HG03095 (cell line): ENCODE measurements around the gene APLN.

Experiments used
- ATAC-seq: cut with Tn5 transposase; IDR thresholded peaks from one replicate; pipeline ENCODE4 v1.9.1; 2021; ENCODE audit warnings: moderate library complexity; ENCODE audit not compliant: unreplicated experiment

The APLN gene

DNA sequence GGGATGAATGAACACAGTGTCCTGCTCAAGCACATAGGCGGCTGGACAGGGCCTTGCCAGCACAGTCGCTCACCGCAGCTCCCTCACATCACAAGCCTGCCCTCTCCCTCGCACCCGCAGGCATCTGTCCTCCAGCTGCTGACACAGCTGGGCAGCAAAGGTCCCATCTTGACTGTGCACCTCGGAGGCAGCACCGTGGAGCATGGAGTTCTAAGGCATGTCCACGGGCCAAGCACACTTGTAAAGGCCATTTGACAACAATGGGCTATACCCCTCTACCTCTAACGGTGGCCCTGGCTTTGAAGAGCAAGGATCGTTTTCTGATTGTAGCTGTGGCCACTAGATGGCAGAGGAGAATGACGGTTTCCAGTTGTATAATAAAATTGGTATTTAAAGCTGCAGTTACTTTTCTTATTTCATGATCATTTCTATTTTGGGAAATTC is 53.8 kb downstream of the APLN start:
- no peak for ATAC-seq

DNA sequence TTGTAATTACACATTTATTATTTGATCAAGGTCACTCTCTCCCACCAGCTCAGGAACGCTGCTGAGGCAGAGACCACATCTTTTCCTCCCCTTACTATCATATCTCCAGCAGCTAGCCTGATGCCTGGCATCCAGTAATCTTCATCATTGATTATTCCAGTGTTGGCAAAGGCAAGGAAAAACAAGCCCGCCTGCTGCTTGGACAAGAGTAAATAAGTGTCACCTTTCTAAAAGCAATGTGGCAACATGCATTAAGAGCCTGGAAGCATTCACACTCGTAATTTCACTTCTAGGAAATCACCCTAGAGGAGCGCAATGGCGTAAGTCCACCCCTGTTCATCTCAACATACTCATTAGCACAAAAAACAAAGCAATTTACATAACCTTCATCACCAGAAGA is 54.8 kb downstream of the APLN start:
- no peak for ATAC-seq

DNA sequence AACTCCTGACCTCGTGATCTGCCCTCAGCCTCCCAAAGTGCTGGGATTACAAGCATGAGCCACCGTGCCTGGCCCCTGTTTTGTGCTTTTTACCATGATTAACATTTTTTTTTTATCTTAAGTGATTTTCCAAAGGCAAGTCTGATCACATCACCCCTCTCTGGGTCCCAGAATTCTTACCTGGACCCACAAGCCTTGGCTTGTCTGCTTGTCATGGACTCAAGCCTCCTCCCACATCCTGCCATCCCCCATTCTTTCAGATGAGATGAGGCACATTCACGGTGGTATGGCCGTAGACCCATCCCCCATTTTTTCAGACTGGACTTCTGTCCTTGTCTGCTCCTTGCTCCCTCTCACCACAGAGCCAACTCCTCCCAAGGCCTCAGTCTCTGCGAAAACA is 55.3 kb downstream of the APLN start:
- no peak for ATAC-seq

DNA sequence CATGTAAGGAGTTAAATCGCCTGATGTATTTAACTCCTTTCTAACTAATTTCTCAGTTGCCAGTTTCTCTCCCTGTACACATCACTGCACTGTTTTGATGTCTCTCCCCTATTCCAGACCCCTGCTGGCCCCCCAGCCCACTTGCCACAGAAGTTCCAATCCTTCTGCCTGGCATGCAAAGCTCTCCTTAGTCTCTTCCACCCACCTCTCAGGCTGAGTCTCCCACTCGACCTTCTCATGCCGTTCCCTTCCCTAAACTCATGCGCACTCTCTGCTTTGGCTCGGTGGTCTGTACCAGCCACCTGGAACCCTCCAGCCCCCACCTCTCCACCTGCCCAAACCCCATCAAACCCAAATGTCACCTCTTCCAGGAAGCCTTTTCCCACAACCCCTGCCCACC is 56.9 kb downstream of the APLN start:
- ATAC-seq = no peak

DNA sequence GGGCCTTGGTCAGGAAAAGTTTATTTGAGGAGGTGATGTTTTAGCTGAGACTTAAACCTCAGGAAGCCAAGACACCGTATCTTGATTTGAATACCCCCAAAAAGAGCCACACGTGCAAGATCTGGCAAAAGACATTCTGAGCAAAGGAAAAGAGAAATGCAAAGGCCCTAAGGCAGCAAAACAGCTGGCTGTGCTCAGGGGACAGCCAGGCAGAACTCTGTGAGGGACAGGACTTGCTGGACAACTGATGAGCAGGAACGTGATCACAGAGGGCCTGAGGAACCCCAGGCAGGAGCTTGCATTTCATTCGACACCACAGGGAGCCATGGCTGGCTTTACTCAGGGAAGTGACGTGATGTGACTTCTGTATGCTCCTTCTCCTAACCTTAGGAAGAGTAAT is 58.7 kb downstream of the APLN start:
- ATAC-seq = no peak
